ENCODE data around the gene CDHR3.

CDHR3 gene

DNA sequence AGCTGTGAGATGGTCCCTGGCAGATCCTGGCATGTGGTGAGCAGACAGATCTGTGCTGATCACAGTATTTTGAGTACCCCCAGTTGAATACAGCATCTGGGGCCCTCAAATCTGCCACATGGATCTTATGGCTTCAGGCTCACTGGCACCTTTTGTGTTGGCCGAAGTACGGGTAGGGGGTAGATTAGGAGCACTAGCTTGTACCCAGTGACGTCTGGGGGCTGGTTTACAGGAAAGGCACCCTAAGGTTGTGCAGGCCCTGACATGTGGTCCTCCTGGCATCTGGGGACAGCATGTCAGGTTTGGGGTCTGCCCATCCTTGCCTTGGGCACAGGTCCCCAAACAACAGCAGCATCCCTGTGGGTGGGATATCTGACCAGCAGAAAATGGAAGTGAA, 95.9 kb downstream of the CDHR3 start:
- H3K4me3 ChIP-seq (ENCODE audit: low read depth, low read length), result no peak overlapping the region
- DNase-seq (ENCODE audit: low read depth), result no peak
- no peak for TF ChIP-seq CTCF (IDR thresholded peaks at IDR 0.05; ENCODE audit: low read depth, low read length, missing control alignments)

DNA sequence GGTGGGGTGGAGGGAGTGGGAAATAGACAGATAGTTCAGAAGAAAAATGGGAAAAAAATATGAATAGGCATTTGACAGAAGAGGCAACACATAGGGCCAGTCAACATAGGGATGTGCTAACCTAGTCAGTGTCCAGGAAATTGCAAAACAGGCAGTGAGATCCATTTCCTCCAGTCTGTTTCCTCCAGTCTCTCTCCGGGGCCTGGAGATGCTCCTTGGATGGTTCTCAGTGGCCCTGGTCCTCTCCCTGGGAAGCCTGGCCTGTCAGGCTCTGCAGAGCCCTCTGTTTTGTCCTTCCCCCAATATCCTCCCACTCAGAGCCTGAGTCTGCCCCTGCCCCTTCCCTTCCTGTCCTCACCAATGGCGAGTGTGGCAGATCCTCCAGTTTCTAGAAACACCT, 96.5 kb downstream of the CDHR3 start:
- no peak for DNase-seq (ENCODE audit: low read depth)
- H3K4me3 ChIP-seq (ENCODE audit: low read depth, low read length), result no peak overlapping the region
- no peak for TF ChIP-seq CTCF (IDR thresholded peaks at IDR 0.05; ENCODE audit: low read depth, low read length, missing control alignments)

DNA sequence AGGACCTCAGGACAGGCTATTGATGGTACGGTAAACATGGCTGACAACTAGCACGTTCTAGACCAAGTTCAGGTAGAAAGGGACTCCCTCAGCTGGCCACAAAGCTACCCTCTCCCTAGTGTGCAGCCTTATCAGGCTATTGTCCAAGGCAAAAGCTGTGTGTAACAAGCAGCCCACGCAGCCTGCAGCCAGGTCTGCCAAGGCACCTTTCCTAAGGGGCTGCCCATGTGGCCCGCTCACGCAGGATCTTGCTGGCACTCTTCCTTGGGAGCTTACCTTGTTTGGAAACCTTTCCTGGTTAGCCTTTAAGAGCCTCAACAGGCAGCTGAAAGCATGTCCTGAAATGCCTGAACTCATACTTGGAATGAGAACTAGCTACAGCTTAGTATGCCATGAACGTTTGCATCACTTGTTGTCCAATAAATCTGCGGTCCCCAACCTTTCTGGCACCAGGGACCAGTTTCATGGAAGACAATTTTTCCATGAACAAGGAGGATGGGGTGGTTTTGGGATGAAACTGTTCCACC, 97.4 kb downstream of the CDHR3 start:
- H3K4me3 ChIP-seq (ENCODE audit: low read depth, low read length), result no peak overlapping the region
- no peak for DNase-seq (ENCODE audit: low read depth)
- no peak for TF ChIP-seq CTCF (IDR thresholded peaks at IDR 0.05; ENCODE audit: low read depth, low read length, missing control alignments)

GRCh38 chr7:106061301-106061979, 98.4 kb downstream of the CDHR3 start:
- DNase-seq (ENCODE audit: low read depth), result peak; percentile 73
- no peak overlapping the region for H3K4me3 ChIP-seq (ENCODE audit: low read depth, low read length)
- TF ChIP-seq CTCF (IDR thresholded peaks at IDR 0.05; ENCODE audit: low read depth, low read length, missing control alignments), result no peak

DNA sequence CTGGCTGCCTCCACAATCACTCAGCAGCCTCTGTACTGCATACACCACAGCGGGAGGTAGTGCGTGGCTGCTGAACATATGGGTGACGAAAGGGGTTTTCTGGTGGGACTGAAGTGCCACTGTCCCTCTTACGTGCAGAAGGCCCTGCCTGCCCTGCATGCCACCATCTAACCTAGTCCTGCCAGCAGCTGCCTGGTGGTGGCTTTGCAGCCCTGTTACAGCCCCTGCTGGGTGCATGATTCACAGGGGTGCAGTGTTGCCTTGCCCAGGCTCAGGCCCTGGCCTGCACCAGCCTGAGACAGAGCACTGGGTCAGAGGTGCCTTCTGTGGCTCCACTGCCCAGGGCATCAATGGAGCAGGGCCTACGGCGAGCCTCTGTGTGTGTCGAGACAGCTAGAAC, 98.9 kb downstream of the CDHR3 start:
- no peak for DNase-seq (ENCODE audit: low read depth)
- no peak overlapping the region for H3K4me3 ChIP-seq (ENCODE audit: low read depth, low read length)
- no peak for TF ChIP-seq CTCF (IDR thresholded peaks at IDR 0.05; ENCODE audit: low read depth, low read length, missing control alignments)

- TF ChIP-seq CTCF (IDR thresholded peaks at IDR 0.05; ENCODE audit: low read depth, low read length, missing control alignments), result no peak
- H3K4me3 ChIP-seq (ENCODE audit: low read depth, low read length), result no peak overlapping the region
- no peak for DNase-seq (ENCODE audit: low read depth)
These were observed 99.5 kb downstream of the CDHR3 start for GRCh38 chr7:106062521-106062931.

- TF ChIP-seq CTCF (IDR thresholded peaks at IDR 0.05; ENCODE audit: low read depth, low read length, missing control alignments), result no peak
- no peak overlapping the region for H3K4me3 ChIP-seq (ENCODE audit: low read depth, low read length)
- DNase-seq (ENCODE audit: low read depth), result no peak
These were observed 100.0 kb downstream of the CDHR3 start for GRCh38 chr7:106063024-106063423.
